Activated T-helper 1 cell treated with anti-CD3 and anti-CD28 coated beads, Interleukin-2, amount 50 U/mL, for 16 hours (primary cell): ENCODE data around the gene PLB1.

Experiments
- DNase-seq, 2 donors: peaks; one replicate each; pipeline ENCODE4 v3.0.0-alpha.2; 2020; ENCODE audit warnings: low read depth in 1 of 2, low spot score in 1 of 2

PLB1 gene

DNA sequence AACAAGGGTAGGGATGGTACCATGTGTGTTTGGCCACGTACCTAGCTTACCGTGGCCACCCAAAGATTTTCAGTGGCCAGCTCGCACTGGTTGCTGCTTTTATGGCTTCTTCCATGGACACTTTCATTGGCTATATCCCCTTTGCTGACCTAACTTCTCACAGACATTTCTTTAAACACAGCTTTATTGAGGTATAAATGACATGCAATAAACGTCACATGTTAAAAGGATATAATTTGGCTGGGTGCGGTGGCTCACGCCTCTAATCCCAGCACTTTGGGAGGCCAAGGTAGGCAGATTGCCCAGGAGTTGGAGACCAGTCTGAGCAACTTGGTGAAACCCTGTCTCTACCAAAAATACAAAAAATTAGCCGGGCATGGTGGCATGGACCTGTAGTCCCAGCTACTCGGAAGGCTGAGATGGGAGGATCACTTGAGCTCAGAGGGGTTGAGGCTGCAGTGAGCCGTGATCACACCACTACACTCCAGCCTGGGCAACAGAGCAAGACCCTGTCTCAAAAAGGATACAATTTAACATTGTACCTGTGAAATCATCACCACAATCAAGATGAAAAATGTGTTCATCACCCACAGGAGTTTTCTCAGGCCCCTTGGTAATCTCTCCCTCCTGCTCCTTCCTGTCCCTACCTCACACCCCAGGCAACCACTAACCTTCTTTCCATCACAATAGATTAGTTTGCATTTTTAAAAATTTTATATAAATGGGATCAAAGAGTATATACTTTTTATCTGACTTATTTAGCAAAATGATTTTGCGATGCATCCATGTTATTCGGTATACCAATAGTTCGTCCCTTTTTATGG lies 127.9 kb downstream of the PLB1 start:
- DNase-seq, result no peak

DNA sequence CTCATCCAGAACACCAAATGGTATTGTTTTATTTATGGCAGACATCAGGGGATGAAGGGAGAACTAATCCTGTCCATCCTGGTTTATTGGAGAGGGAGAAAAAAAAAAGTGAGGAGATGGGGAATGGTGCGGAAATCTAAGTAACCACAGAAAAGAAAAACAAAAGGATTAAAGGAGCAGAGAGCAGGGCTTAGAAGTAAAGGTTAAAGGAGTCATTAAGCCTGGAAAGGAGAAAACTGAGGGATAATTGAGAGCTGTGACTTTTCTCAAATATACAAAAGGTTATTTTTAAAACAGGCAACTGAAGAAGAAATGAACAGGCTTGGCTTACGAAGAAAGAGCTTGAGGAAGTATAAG lies 128.6 kb downstream of the PLB1 start:
- no peak for DNase-seq

DNA sequence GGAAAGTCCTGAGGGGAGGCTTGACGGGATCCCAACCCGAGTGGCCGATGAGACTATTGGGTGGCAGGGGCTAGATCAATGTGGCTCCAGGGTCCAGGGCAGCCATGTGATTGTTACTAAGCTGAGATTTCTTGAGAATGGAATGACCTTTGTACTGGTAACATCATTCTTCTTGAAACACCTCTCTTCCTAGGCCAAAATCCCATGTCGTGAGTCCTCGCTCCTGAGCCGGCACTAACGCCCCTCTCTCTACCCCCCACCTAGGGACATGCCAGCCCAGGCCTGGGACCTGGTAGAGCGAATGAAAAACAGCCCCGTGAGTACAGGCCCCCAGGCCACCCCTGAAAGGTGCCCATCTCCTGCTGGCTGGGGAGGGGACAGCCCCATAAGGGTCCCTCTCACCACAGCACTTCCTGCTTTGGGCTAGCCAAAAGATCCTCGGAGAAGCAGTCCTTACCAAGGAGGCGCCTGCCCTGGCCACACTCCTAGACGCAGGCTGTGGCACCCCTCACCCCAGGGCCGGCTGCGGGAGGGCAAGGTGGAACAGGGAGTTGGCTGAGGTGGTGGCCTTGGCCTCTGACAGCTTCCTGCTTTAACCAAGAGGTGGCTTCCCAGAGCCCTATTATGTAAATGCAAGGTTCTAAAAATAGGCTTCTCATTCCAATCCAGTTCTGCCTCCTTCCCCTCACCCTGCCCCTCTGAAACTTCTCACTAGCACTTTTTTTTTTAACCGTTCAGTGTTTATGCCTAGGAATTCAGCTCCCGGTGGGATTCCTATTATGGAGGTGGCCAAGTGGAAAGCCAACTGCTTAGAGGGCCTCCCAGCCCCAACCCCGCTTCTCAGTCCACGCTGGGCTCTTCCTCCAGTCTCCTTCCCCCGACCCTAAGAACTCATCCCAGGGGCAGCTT lies 129.2 kb downstream of the PLB1 start:
- peak in 1 of 2 donors; percentile 45 for DNase-seq

DNA sequence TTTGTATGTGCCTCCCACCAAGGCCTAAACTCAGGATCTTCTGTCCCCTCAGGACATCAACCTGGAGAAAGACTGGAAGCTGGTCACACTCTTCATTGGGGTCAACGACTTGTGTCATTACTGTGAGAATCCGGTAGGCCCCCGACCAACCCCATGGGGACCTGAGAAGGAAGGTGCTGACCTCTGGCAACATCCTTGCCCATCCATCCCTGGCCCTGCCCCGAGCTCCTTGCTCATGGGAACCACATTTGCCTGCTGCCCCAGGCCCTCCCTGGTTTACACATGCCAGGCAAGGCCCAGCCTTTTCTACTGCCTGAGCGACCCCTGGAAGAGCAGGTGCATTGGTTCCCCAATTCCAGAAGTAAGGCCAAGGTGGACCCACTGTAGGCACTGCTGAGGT lies 130.5 kb downstream of the PLB1 start:
- DNase-seq, result no peak

DNA sequence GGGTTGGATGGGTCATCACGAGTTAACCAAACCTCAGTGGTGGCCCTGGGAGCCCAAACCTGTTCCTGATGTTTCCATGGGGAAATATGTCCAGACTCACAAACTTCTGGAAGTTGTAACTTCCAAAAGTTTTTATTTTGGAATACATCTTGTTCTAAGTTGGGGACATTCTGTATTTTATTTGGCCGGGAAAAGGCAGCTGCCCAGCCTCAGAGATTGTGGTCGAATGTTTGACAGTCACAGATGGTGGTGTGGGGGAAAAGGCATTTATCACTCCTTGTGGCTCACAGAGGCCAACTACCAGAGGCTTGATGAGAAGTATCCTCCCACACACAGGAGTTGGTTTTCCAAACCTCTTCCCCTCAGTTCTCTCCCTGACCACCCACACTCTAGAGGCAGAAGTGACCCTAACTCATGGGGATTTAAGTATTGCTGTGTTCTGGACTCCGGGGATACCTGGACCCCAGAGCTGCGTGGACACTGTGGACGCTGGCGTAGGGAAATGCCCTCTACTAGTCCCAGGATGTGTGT lies 131.1 kb downstream of the PLB1 start:
- no peak for DNase-seq

DNA sequence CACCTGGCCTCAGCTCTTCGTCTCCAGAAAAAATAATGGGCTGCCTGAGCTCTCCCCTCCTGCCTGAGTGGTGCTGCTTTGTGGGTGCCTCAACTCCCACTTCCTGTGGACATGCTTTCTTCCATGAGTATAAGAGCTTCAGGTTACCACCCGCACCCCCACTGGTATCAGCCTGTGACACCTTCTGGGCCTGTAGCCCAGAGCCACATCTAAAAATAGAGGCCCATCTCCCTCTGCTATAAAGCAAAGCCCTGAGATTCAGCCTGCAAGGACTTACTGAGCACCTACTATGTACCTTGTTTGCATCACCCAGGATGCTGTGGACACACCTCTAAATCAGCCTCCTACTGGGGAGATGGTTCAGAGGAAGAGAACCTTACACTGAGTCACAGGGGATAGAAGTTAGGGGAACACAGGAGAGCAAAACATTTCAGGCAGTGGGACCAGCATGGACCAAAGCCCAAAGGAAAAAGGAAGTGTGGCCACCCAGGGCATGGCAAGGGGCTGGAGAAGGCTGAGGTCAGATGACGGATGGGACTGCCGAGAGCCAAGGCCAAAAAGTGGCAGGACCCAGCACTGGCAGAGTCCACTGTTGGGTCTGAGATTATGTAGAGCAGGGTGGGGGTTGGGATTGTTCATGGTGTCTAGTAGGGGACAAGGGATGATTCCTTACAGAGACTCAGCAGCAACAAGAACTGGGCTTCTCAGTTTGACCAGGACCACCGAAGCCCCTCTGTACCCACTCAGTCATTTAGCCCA lies 132.0 kb downstream of the PLB1 start:
- DNase-seq, result no peak

DNA sequence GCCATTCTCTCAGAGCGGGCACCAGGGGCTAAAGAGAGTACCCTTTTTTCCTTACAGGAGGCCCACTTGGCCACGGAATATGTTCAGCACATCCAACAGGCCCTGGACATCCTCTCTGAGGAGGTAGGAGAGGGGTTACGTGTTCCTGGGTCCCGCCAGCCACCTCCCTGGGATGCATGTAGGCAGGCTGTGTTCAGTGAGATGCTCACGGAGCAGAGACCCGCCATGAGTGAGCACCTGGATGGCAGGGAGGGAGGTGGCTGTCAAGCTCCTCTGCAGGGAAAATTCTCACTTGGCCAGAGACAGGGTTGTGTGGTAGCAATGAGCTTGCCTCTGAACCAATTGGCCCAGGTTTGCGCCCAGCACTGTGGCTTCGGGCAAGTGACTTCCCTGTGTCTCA lies 132.6 kb downstream of the PLB1 start:
- DNase-seq, result no peak

DNA sequence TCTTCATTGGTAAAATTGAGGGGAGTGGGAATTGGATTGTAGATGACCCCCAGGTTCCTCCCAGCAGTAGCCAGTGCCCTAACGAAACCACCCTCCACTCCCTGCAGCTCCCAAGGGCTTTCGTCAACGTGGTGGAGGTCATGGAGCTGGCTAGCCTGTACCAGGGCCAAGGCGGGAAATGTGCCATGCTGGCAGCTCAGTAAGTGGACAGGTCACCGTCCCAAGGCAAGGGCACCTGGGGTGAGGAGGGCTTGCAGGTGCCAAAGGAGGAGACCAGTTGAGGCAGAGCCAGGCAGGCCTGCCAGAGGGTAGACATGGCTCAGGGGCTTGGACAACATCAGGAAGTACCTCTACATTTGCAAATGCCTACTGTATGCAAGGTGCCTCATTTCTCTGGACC lies 133.1 kb downstream of the PLB1 start:
- no peak for DNase-seq

DNA sequence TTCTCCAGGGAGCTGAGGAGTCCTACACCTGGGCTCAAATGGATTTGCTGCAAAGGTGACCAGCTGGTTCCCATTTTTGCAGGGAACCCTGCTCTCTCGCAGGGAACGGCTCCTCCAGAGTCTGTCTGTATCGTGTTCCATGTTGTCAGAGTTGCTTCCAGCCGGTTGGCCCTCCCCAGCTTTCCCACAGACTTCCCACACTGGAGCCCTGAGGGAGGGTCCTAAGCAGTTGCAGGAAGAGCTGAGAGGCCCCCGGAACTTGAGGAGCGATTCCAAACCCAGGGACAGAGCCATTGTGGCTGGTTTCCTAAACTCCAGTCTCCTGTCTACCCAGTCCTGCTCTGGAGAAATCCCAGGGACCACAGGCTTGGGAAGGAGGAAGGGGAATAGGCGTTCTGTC lies 134.1 kb downstream of the PLB1 start:
- DNase-seq, result no peak

DNA sequence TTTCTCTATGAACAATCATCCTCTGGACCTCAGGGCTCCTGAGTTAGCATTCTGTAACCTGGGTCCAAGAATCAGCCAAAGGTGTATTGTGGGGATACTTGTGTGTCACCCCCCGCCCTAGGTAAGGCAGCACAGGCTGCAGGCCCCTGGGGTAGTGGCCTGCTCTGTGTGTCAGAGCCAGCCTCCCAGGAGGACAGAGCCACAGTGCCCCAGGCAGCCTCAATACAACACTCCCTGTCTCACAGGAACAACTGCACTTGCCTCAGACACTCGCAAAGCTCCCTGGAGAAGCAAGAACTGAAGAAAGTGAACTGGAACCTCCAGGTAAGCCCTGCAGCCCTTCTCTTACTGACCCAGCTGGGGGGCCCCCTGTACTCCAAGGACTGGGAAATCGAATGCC lies 134.5 kb downstream of the PLB1 start:
- DNase-seq, result no peak

DNA sequence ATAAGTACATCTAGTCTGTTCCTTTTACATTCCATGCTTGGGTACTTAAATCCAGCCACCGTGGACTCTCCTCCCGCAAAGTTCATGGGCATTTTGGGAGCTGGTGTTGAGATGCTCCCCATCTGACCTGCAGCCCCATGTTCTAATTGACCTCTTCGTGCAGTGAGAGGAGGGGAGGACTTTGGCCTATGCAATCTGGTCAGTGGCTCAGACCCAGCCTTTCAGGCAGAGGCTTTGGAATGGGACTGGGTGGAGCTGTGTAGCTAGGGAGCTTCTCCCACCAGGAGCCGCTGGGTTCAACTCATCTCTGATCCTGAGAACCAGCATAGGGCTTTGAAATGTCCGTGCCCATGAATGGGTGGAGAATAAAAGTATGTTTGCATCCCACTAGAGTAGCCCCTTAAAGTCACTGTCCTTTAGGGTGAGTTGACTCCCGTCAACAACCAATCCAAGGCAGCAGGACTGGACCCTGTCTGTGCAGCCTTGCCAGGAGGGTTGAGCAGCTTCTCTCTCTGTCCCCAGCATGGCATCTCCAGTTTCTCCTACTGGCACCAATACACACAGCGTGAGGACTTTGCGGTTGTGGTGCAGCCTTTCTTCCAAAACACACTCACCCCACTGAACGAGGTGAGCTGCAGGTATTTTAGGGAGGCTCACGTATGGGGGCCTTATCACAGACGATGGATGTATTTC lies 135.8 kb downstream of the PLB1 start:
- no peak for DNase-seq

DNA sequence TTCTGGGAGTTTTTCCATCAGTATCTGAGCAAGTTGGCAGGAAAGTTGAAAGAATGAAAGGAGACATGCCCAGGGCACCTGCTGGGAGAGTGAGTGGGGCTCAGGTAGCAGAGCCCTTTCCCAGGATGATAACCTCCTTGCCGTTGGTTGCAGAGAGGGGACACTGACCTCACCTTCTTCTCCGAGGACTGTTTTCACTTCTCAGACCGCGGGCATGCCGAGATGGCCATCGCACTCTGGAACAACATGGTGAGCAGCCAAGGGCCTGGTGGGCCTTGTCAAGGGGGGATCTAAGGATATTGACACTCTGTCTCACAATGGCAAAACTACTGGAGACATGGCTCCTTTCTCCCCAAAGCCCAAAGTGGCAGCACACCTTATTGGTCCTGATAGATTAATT lies 136.9 kb downstream of the PLB1 start:
- no peak for DNase-seq

DNA sequence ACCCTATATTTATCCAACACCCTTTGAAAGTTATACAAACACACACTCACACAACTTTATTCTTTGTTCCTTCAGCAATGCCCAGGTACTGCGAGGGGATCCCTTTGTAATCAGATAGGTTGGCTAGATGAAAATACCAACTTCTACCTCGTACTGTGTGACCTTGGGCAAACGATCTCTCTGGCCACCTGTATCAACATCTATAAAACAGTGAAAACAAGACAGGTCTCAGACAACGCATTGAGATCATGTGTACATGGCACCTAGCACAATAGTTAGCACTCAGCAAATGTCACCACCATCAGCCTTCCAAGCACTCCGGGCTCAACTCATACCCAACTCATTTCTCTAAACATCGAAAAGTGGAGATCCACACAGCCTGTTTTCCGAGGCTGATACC lies 137.3 kb downstream of the PLB1 start:
- no peak for DNase-seq

DNA sequence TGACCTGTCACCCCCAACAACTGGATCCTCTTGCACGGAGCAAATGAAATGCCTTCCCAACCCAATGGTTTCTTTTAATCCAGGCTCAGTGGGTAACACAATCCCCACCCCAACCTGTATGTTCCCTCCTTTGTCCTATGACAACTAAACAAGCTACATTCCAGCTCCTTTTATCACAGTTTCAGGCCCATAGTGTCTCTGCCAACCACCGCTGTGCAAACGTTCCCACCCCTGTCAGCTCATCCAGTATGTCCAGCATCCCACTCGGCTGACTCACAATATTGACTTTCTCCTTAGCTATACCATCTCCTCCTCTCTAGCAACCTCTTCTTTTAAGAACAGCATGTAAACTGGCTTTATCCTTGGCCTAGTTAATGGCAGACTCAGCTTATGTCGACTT lies 137.9 kb downstream of the PLB1 start:
- DNase-seq, result no peak

DNA sequence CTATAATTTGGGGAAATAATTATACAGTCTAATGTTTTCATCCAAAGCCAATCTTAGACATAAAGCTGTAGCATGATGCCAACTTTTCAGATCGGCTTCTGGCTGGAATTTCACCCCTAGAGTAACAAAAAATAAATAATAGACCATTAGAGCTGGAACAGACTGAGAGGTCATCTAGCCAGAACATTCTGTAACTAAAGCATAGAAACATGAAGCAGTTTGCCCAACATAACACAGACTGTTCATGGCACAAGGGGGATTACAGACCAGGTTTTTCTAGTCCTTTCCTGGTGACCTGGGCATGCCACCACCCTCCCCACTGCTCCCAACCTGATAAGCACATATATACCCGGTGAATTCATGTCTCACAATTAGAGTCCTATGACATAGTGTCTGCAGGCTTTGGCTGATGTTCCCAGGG lies 139.3 kb downstream of the PLB1 start:
- DNase-seq, result no peak

DNA sequence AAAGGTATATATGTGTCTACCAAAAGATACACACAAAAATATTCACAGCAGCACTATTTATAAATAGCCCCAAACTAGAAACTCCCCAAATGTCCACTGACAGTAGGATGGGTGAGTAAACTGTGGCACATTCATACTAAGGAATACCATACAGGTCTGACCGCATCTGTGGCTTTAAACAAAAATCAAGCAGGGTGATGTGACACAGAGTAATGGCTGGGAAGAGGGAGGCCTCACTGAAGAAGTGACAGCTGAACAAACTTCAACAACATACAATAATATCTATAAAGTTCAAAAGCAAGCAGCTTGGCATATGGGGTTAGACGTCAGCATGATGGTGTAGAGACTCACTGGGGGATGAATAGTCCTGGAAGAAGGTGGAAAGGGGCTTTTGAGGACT lies 140.6 kb downstream of the PLB1 start:
- DNase-seq, result no peak

DNA sequence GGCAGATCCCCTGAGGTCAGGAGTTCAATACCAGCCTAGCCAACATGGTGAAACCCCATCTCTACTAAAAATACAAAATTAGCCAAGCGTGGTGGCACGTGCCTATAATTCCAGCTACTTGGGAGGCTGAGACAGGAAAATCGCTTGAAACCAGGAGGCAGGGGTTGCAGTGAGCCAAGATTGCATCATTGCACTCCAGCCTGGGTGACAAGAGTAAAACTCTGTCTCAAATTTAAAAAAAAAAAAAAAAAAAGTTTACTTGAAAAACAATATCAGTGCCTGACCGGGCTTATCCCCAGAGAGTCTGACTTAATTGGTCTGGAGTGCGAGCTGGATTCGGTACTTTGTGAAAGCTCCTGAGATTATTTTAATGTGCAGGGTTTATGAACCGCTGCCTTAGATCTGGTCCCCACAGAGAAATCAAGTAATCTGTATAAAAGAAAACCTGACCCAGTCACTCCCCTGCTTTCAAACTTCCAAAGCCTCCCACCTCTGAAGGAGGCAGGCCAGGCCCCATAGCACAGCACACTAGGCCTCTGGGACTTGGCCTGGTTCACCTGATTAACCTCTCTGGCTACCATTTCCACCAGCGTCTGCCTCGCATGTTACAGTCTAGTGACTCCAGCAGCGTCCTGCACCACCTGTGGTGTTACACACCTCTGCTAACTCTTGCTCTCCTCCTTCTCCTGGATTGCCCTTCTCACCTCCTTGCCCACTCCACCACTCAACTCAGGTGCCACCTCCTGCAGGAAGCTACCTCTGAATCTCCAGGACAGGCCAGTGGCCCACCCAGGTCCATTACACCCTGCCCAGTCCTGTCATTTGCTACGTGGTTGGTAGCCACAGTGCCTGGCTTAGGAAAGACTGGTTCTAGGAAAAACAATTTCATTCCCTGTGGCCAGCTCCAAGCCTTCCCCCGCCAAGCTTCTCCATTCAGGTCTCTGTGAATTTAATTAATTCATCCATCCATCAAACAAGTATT lies 141.5 kb downstream of the PLB1 start:
- no peak for DNase-seq

DNA sequence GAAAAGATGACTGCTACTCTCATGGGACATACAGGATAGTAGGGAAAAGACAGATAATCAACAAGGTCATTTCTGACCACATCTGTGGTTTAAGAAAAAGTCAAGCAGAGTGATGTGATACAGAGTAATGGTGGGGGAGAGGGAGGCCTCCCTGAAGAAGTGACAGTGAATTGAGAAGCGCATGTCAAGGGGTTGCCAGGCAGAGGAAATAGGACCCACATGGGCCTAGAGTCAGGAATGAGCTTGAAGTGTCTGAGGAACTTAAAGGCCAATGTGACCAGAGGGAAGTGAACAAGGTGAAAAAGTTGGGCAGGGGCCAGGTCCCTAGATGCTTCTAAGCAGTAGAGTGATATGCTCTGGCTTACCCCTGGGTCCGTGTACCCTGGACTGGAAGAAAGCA lies 142.2 kb downstream of the PLB1 start:
- no peak for DNase-seq

DNA sequence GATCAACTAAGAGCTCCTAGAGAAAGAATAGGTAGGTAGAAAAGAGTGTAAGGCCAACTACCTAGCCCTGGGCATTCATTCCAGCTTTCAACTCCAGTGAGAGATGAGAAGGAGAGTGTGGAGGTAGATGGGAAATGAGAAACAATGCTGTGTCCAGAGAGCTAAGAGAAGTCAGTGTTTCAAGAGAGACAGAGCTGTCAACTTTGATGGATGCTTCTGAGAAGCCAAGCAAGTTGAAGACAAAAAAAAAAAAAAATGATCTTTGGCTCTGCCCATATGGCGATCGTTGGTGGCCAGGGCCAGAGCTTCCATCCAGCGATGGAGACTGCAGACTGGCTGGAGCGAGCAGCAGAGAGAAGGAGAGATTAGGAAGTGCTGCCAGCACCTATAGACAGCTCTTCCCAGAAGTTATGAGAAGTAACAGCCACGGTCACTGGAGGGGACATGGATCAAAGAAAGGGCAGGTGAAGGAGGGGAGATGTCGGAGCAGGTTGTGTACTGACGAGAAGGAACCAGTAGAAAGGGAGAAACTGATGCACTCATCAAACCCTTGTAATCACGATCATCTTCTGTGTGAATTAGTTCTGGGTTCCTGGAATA lies 143.3 kb downstream of the PLB1 start:
- DNase-seq, result no peak
